ENCODE results near the gene KIF1B. TPM values are rescaled to one million over a fixed set of nuclear protein-coding genes. Genes with fewer than 3 reads are reported as not detected.

The KIF1B gene
- total RNA-seq, 1 experiment from 2014 or later = 33.0 TPM

- BruUV-seq (replicated peaks) = no TSS peak
- Histone ChIP-seq H3K9me3 (ENCODE audit: control insufficient read depth, insufficient read depth, low read depth, low read length) (no peaks in the 10 kb centered on the region), H3K4me1 (ENCODE audit: control insufficient read depth, insufficient read depth, low read length) (no peaks in the 10 kb centered on the region), H3K4me3 (ENCODE audit: low read depth in 2 of 2, low read length in 2 of 2) (no peak overlapping the region), H3K27me3 (ENCODE audit: control insufficient read depth, insufficient read depth, low read length) (no peaks in the 10 kb centered on the region), H3K27ac (ENCODE audit: low read length) (no peak overlapping the region), H3K36me3 (ENCODE audit: control insufficient read depth, insufficient read depth, low read length) (peaks cover 6% of the 10 kb centered on the region; the same call in 1 of the 2 replicates)
- in situ Hi-C loops (cut with HindIII; ENCODE audit: low pct_unique_long_range_greater_than_20kb, low sequenced_read_pairs) (no loop called here), intact Hi-C loops (cut with micrococcal nuclease; ENCODE audit: unreplicated experiment) (no loop called here)
- TF ChIP-seq CTCF (IDR thresholded peaks at IDR 0.05) (no peak), SIN3A (IDR thresholded peaks at IDR 0.05; ENCODE audit: borderline replicate concordance, insufficient read depth, low read depth, low read length) (no peak), TCF7L2 (IDR thresholded peaks at IDR 0.05; ENCODE audit: low read depth, low read length) (no peak), REST (IDR thresholded peaks at IDR 0.05; ENCODE audit: insufficient read depth in 1 of 2, low read depth in 2 of 2, low read length in 1 of 2) (no peak), POLR2AphosphoS5 (IDR thresholded peaks at IDR 0.05; ENCODE audit: low read depth, low read length) (no peak)
- DNase-seq (ENCODE audit: low read depth, low spot score) = no peak
- no peak for ATAC-seq
- ChIA-PET POLR2A (no interaction called here), CTCF (interaction anchor here (0.7 kb wide), 1 partner anchor 97 kb away, joined by 3 read pairs; no protein-coding TSS in a partner anchor)
Measured at GRCh38 chr1:10309243-10310011, 99.1 kb downstream of the KIF1B start.

- ChIA-PET CTCF (no interaction called here), POLR2A (no interaction called here)
- intact Hi-C loops (cut with micrococcal nuclease; ENCODE audit: unreplicated experiment) (no loop called here), in situ Hi-C loops (cut with HindIII; ENCODE audit: low pct_unique_long_range_greater_than_20kb, low sequenced_read_pairs) (no loop called here)
- no peak for TF ChIP-seq TCF7L2 (IDR thresholded peaks at IDR 0.05; ENCODE audit: low read depth, low read length)
- no peak for TF ChIP-seq REST (IDR thresholded peaks at IDR 0.05; ENCODE audit: insufficient read depth in 1 of 2, low read depth in 2 of 2, low read length in 1 of 2)
- TF ChIP-seq SIN3A (IDR thresholded peaks at IDR 0.05; ENCODE audit: borderline replicate concordance, insufficient read depth, low read depth, low read length) = no peak
- TF ChIP-seq POLR2AphosphoS5 (IDR thresholded peaks at IDR 0.05; ENCODE audit: low read depth, low read length) = no peak
- no TSS peak for BruUV-seq (replicated peaks)
- Histone ChIP-seq H3K4me1 (ENCODE audit: control insufficient read depth, insufficient read depth, low read length) (no peaks in the 10 kb centered on the region), H3K27me3 (ENCODE audit: control insufficient read depth, insufficient read depth, low read length) (no peaks in the 10 kb centered on the region), H3K27ac (ENCODE audit: low read length) (no peak overlapping the region), H3K9me3 (ENCODE audit: control insufficient read depth, insufficient read depth, low read depth, low read length) (no peaks in the 10 kb centered on the region), H3K4me3 (ENCODE audit: low read depth in 2 of 2, low read length in 2 of 2) (no peak overlapping the region), H3K36me3 (ENCODE audit: control insufficient read depth, insufficient read depth, low read length) (no peaks in the 10 kb centered on the region)
- ATAC-seq (no peak), DNase-seq (ENCODE audit: low read depth, low spot score) (no peak)
Measured at GRCh38 chr1:10316752-10317151, 106.4 kb downstream of the KIF1B start.

All from Panc1 (cell line).